ENCODE results near the gene BABAM1.

The BABAM1 gene

GRCh38 chr19:17227798-17228367 lies 39.4 kb upstream of the BABAM1 start:
- Histone ChIP-seq H3K4me3 (ENCODE audit: low read depth, low read length) (no peak overlapping the region), H3K27ac (peak overlapping the region; percentile 22; the same call in 1 of the 2 replicates)

GRCh38 chr19:17229890-17230289 lies 37.4 kb upstream of the BABAM1 start:
- H3K27me3 ChIP-seq (ENCODE audit: insufficient read depth, low read depth, severe bottlenecking) = no peaks in the 10 kb centered on the region
- no peaks in the 10 kb centered on the region for H3K9me3 ChIP-seq (ENCODE audit: severe bottlenecking)
- H3K36me3 ChIP-seq = peaks cover 67% of the 10 kb centered on the region
- no peak for DNase-seq
- H3K27ac ChIP-seq = no peak overlapping the region
- no peak overlapping the region for H3K4me3 ChIP-seq (ENCODE audit: low read depth, low read length)
- TF ChIP-seq CTCF (IDR thresholded peaks at IDR 0.05; ENCODE audit: low read depth, low read length) = no peak

More at GRCh38 chr19:17227798-17228367, 39.4 kb upstream of the BABAM1 start:
- peaks cover 47% of the 10 kb centered on the region for H3K36me3 ChIP-seq
- DNase-seq = peak; percentile 57
- H3K27me3 ChIP-seq (ENCODE audit: insufficient read depth, low read depth, severe bottlenecking) = no peaks in the 10 kb centered on the region
- no peak for TF ChIP-seq CTCF (IDR thresholded peaks at IDR 0.05; ENCODE audit: low read depth, low read length)
- H3K9me3 ChIP-seq (ENCODE audit: severe bottlenecking) = no peaks in the 10 kb centered on the region

GRCh38 chr19:17232258-17232657 lies 35.0 kb upstream of the BABAM1 start:
- Histone ChIP-seq H3K4me3 (ENCODE audit: low read depth, low read length) (no peak overlapping the region), H3K27me3 (ENCODE audit: insufficient read depth, low read depth, severe bottlenecking) (no peaks in the 10 kb centered on the region), H3K9me3 (ENCODE audit: severe bottlenecking) (no peaks in the 10 kb centered on the region), H3K27ac (no peak overlapping the region), H3K36me3 (peaks cover 84% of the 10 kb centered on the region)
- no peak for TF ChIP-seq CTCF (IDR thresholded peaks at IDR 0.05; ENCODE audit: low read depth, low read length)
- DNase-seq = no peak

GRCh38 chr19:17234911-17235299 lies 32.3 kb upstream of the BABAM1 start:
- no peak for TF ChIP-seq CTCF (IDR thresholded peaks at IDR 0.05; ENCODE audit: low read depth, low read length)
- Histone ChIP-seq H3K4me3 (ENCODE audit: low read depth, low read length) (peak overlapping the region; percentile 54), H3K27me3 (ENCODE audit: insufficient read depth, low read depth, severe bottlenecking) (no peaks in the 10 kb centered on the region), H3K36me3 (peaks cover 91% of the 10 kb centered on the region), H3K27ac (peak overlapping the region; percentile 93), H3K9me3 (ENCODE audit: severe bottlenecking) (no peaks in the 10 kb centered on the region)
- DNase-seq = peak; percentile 71

- Histone ChIP-seq H3K9me3 (ENCODE audit: severe bottlenecking) (no peaks in the 10 kb centered on the region), H3K27ac (peak overlapping the region; percentile 93), H3K4me3 (ENCODE audit: low read depth, low read length) (peak overlapping the region; percentile 54), H3K27me3 (ENCODE audit: insufficient read depth, low read depth, severe bottlenecking) (no peaks in the 10 kb centered on the region), H3K36me3 (peaks cover 89% of the 10 kb centered on the region)
- DNase-seq = peak; percentile 71
- TF ChIP-seq CTCF (IDR thresholded peaks at IDR 0.05; ENCODE audit: low read depth, low read length) = peak; percentile 56
Observed at GRCh38 chr19:17235300-17235970, 31.8 kb upstream of the BABAM1 start.

Measured in WERI-Rb-1 (cell line).